ENCODE measurements around the gene CSN2. TPM values are rescaled to one million over a fixed set of nuclear protein-coding genes. Genes with fewer than 3 reads are reported as not detected.

CSN2 gene
- total RNA-seq, 1 donor from 2014 or later, result not detected

Other genes with a start within 250 kb of the CSN2 start
- not detected in 2 replicates for gene SULT1B1, start 205.1 kb downstream of the CSN2 start, total RNA-seq
- gene SULT1E1, start 105.6 kb downstream of the CSN2 start, total RNA-seq, result 0.30 TPM in 1 of 2 replicates, not detected in the other
- not detected in 2 replicates for gene CSN1S1, start 34.7 kb downstream of the CSN2 start, total RNA-seq
- not detected in 2 replicates for gene STATH, start 30.2 kb upstream of the CSN2 start, total RNA-seq
- gene HTN3, start 62.7 kb upstream of the CSN2 start, total RNA-seq, result not detected in 2 replicates
- gene HTN1, start 84.7 kb upstream of the CSN2 start, total RNA-seq, result not detected in 2 replicates
- gene PRR27, start 188.5 kb upstream of the CSN2 start, total RNA-seq, result not detected in 2 replicates
- not detected in 2 replicates for gene ODAM, start 230.0 kb upstream of the CSN2 start, total RNA-seq

Measured in renal cortical epithelial cell (primary cell).